Stomach (tissue), 4 donors: Measurements from ENCODE around the gene EIF5B.

Experiments used
- CTCF ChIP-seq, 7 experiments: fragments of 450-650 bp in 4 of 7; fragments of 200-600 bp in 3 of 7; sonication (generic) in 3 of 7; IDR thresholded peaks; one replicate each; pipeline ENCODE4 v1.5.1; 2016 to 2019; ENCODE audit warnings: antibody characterized with exemption in 7 of 7, control low read depth in 2 of 7, mild to moderate bottlenecking in 1 of 7
- POLR2A ChIP-seq, 4 donors: fragments of 450-650 bp; IDR thresholded peaks; one replicate each; pipeline ENCODE4 v1.6.1; 2016; ENCODE audit warnings: antibody characterized with exemption in 4 of 4, control low read depth in 2 of 4, mild to moderate bottlenecking in 1 of 4, moderate library complexity in 1 of 4

- TF ChIP-seq CTCF (IDR thresholded peaks at IDR 0.05) = no peak
- TF ChIP-seq POLR2A (IDR thresholded peaks at IDR 0.05) = no peak
These were observed 40.7 kb downstream of the EIF5B start for GRCh38 chr2:99377879-99378278.
